ENCODE data around the gene AREG.

GRCh38 chr4:74441744-74442143 lies 3.2 kb upstream of the AREG start:
- TF ChIP-seq L3MBTL2 (conservative IDR thresholded peaks at IDR 0.05) (no peak), FOXK2 (IDR thresholded peaks at IDR 0.05) (no peak), SUZ12 (IDR thresholded peaks at IDR 0.05) (no peak), ELF4 (IDR thresholded peaks at IDR 0.05) (no peak), HDGF (IDR thresholded peaks at IDR 0.05; ENCODE audit: borderline replicate concordance) (no peak), LEF1 (IDR thresholded peaks at IDR 0.05; ENCODE audit: borderline replicate concordance) (no peak), SP1 (IDR thresholded peaks at IDR 0.05) (no peak), FOXM1 (IDR thresholded peaks at IDR 0.05; ENCODE audit: borderline replicate concordance) (no peak), ZNF384 (IDR thresholded peaks at IDR 0.05) (no peak), FOXA1 (IDR thresholded peaks at IDR 0.05) (no peak), BHLHE40 (IDR thresholded peaks at IDR 0.05; ENCODE audit: borderline replicate concordance) (no peak)
